ENCODE results near the gene CFAP92.

DNA sequence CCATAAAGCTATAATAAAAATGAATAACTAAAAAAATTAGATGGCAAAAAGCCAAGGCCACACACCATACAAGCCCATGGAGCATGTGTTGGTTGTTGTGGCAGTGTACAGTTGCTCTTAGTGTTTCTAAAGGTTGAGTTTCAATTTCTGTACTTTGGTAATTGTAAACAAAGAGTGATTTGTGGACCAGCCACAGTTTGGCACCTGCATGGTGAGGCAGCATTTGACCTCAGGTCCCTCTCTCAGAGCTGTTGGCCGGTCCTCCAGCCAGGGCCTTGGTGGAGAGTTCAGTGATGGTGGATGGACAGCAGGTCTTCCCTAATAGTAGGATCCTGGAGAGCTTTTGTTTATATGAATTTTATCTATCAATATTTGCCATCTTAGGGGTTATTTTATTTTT is 108.9 kb downstream of the CFAP92 start:
- TF ChIP-seq, protein P1, sequence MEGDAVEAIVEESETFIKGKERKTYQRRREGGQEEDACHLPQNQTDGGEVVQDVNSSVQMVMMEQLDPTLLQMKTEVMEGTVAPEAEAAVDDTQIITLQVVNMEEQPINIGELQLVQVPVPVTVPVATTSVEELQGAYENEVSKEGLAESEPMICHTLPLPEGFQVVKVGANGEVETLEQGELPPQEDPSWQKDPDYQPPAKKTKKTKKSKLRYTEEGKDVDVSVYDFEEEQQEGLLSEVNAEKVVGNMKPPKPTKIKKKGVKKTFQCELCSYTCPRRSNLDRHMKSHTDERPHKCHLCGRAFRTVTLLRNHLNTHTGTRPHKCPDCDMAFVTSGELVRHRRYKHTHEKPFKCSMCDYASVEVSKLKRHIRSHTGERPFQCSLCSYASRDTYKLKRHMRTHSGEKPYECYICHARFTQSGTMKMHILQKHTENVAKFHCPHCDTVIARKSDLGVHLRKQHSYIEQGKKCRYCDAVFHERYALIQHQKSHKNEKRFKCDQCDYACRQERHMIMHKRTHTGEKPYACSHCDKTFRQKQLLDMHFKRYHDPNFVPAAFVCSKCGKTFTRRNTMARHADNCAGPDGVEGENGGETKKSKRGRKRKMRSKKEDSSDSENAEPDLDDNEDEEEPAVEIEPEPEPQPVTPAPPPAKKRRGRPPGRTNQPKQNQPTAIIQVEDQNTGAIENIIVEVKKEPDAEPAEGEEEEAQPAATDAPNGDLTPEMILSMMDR (IDR thresholded peaks at IDR 0.05), result no peak
- TF ChIP-seq POLR2A (IDR thresholded peaks at IDR 0.05), result no peak

Measured in thyroid gland (tissue), 4 donors.